AG10803 (cell line): ENCODE data around the gene ASGR2.

Experiments used
- DNase-seq: peaks from one replicate; pipeline ENCODE4 v3.0.0; 2010; ENCODE audit warnings: low read depth
- H3K4me3 ChIP-seq: 2 replicates; pipeline ENCODE4 v1.5.1; 2011; ENCODE audit warnings: mild to moderate bottlenecking, low read length, control low read depth
- TF ChIP-seq, protein P1 (sequence below): conservative IDR thresholded peaks from 2 replicates; pipeline ENCODE4 v1.5.1; 2011; ENCODE audit warnings: mild to moderate bottlenecking, low read length, control low read depth, inconsistent platforms

The ASGR2 gene

GRCh38 chr17:7112510-7113108 is 2.0 kb downstream of the ASGR2 start:
- TF ChIP-seq, protein P1, sequence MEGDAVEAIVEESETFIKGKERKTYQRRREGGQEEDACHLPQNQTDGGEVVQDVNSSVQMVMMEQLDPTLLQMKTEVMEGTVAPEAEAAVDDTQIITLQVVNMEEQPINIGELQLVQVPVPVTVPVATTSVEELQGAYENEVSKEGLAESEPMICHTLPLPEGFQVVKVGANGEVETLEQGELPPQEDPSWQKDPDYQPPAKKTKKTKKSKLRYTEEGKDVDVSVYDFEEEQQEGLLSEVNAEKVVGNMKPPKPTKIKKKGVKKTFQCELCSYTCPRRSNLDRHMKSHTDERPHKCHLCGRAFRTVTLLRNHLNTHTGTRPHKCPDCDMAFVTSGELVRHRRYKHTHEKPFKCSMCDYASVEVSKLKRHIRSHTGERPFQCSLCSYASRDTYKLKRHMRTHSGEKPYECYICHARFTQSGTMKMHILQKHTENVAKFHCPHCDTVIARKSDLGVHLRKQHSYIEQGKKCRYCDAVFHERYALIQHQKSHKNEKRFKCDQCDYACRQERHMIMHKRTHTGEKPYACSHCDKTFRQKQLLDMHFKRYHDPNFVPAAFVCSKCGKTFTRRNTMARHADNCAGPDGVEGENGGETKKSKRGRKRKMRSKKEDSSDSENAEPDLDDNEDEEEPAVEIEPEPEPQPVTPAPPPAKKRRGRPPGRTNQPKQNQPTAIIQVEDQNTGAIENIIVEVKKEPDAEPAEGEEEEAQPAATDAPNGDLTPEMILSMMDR: no peak
- no peak for DNase-seq

DNA sequence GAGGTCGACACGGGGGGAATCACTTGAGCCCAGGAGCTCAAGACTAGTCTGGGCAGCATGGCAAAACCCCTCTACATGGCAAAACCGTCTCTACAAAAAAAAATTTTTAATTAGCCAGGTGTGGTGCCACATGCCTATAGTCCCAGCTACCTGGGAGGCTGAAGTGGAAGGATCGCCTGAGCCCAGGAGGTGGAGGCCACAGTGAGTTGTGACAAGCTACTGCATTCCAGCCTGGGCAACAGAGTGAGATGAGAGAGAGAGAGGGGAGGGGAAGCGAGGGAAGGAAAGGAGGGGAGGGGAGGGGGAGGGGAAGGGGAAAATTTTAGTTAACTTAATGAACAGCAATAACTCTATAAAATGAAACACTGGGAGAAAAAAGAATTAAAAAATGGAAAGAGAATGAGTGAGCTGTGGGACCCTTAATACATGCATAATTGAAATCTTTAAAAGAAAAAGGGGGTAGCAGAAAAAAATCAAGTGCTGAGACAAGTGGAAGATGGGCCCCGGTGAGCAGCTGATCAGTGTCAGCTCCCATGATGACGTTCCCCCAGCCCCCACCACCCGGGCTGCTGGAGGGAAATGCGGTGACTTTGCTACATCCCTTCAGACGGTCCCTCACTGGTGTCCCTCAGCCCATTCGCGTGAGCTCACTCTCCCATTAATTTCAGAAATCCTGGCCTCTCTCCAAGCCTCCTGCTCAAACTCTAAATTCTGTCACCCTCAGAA is 2.7 kb downstream of the ASGR2 start:
- H3K4me3 ChIP-seq: no peak overlapping the region
- DNase-seq: no peak
- TF ChIP-seq, protein P1: no peak

More at GRCh38 chr17:7112510-7113108, 2.0 kb downstream of the ASGR2 start:
- no peak overlapping the region for H3K4me3 ChIP-seq

DNA sequence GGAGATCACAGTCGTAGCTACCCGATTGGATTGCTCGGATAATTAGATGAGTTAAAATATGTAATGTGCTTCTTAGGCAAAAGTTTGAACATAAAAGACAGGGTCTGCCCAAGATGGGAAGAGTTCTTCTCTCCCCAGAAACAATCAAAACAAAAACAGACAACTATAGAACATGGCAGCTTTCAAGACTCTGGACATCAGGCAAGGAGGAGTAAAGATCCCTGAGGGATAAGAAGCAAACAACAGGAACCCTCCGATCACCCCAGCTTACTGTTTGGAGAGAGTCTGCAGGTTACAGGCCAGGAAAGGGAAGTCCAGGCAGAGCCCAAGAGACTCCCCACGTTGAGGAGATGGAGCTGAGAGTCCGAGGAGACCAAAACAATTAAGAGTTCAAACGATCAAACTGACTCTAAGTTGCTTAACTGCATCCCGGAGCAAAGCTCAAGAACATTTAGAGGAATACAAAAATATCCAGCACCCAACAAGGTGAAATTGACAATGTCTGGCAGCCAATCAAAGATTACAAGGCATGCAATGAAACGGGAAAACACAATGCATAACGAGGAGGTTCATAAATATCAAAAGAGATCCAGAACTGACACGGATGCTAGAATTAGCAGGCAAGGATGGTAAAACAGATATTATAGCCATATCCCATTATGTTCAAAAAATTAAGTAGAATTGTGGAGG is 3.9 kb downstream of the ASGR2 start:
- TF ChIP-seq, protein P1: no peak
- no peak overlapping the region for H3K4me3 ChIP-seq

GRCh38 chr17:7109461-7110322 is 4.9 kb downstream of the ASGR2 start:
- TF ChIP-seq, protein P1: no peak
- no peak overlapping the region for H3K4me3 ChIP-seq
- DNase-seq: no peak

More for the DNA sequence above, 3.9 kb downstream of the ASGR2 start:
- DNase-seq: no peak

- no peak for DNase-seq
- TF ChIP-seq, protein P1: no peak
- no peak overlapping the region for H3K4me3 ChIP-seq
Measured at GRCh38 chr17:7108981-7109380, 5.6 kb downstream of the ASGR2 start.

GRCh38 chr17:7108560-7108925 is 6.1 kb downstream of the ASGR2 start:
- DNase-seq: no peak
- TF ChIP-seq, protein P1: no peak
- H3K4me3 ChIP-seq: no peak overlapping the region
